Endothelial cell of umbilical vein (primary cell): Measurements from ENCODE around the gene KLF3.

Experiments used
- EZH2 ChIP-seq: IDR thresholded peaks from 2 replicates; pipeline ENCODE4 v1.6.1; 2012; ENCODE audit warnings: borderline replicate concordance, low read depth, mild to moderate bottlenecking, moderate library complexity, low read length, inconsistent platforms; ENCODE audit not compliant: severe bottlenecking
- POLR2A ChIP-seq: IDR thresholded peaks from 2 replicates; pipeline ENCODE4 v1.6.1; 2012; ENCODE audit warnings: low read depth, mild to moderate bottlenecking, control low read depth, low read length
- TF ChIP-seq, protein P1 (sequence below), 2 donors: IDR thresholded peaks; 1 replicate in 1 of 2; 2 replicates in 1 of 2; pipeline ENCODE4 v1.5.1; 2011; ENCODE audit warnings: low read length in 2 of 2, mild to moderate bottlenecking in 2 of 2, moderate library complexity in 2 of 2, control low read depth in 1 of 2, inconsistent platforms in 1 of 2, low read depth in 1 of 2; ENCODE audit not compliant: insufficient read depth in 1 of 2; ENCODE audit errors: extremely low read depth in 1 of 2

GRCh38 chr4:38621831-38622230 is 42.2 kb upstream of the KLF3 start:
- no peak for TF ChIP-seq POLR2A
- no peak for TF ChIP-seq EZH2
- TF ChIP-seq, protein P1, sequence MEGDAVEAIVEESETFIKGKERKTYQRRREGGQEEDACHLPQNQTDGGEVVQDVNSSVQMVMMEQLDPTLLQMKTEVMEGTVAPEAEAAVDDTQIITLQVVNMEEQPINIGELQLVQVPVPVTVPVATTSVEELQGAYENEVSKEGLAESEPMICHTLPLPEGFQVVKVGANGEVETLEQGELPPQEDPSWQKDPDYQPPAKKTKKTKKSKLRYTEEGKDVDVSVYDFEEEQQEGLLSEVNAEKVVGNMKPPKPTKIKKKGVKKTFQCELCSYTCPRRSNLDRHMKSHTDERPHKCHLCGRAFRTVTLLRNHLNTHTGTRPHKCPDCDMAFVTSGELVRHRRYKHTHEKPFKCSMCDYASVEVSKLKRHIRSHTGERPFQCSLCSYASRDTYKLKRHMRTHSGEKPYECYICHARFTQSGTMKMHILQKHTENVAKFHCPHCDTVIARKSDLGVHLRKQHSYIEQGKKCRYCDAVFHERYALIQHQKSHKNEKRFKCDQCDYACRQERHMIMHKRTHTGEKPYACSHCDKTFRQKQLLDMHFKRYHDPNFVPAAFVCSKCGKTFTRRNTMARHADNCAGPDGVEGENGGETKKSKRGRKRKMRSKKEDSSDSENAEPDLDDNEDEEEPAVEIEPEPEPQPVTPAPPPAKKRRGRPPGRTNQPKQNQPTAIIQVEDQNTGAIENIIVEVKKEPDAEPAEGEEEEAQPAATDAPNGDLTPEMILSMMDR (IDR thresholded peaks at IDR 0.05; ENCODE audit: extremely low read depth in 1 of 2, insufficient read depth in 1 of 2, low read depth in 1 of 2, low read length in 2 of 2): no peak
